BJ (cell line): Measurements from ENCODE around the gene OPRL1. TPM values are rescaled to one million over a fixed set of nuclear protein-coding genes. Genes with fewer than 3 reads are reported as not detected.

Experiments
- CTCF ChIA-PET: fragments of 350-600 bp; formaldehyde crosslinking; extraction: SDS; loops from one replicate; lab custom pipeline; 2021; ENCODE audit warnings: antibody characterized with exemption, inconsistent platforms; lab: Yijun Ruan, JAX
- POLR2A ChIA-PET: fragments of 300-600 bp; sonication (Branson Sonifier 250); formaldehyde crosslinking; extraction: SDS; loops from one replicate; lab custom pipeline; 2021; ENCODE audit warnings: antibody characterized with exemption; lab: Charles Lee
- DNase-seq: peaks from one replicate; pipeline ENCODE4 v3.0.0-alpha.2; 2011; ENCODE audit warnings: low read depth
- H3K27me3 ChIP-seq: 2 replicates; pipeline ENCODE4 v1.6.0; 2011; ENCODE audit warnings: low read length; ENCODE audit not compliant: control insufficient read depth, insufficient read depth
- H3K36me3 ChIP-seq: 2 replicates; pipeline ENCODE4 v1.5.1; 2011; ENCODE audit warnings: low read length; ENCODE audit not compliant: control insufficient read depth, insufficient read depth
- H3K4me3 ChIP-seq: 2 replicates; pipeline ENCODE4 v1.5.1; 2011; ENCODE audit warnings: low read depth, mild to moderate bottlenecking, control low read depth, low read length
- CTCF ChIP-seq: IDR thresholded peaks from 2 replicates; pipeline ENCODE4 v1.5.1; 2011; ENCODE audit warnings: low read depth, mild to moderate bottlenecking, control low read depth, inconsistent platforms, low read length, moderate library complexity; ENCODE audit not compliant: insufficient read depth
- polyA plus RNA-seq: library from polyadenylated mRNA; depleted of rRNA; stranded (reverse); fragments of >200 nt; gene quantifications from 2 replicates; pipeline ENCODE4 v1.2.3, GENCODE V29; 2011

Gene OPRL1
- polyA plus RNA-seq, 1 experiment, result 0.97 TPM

GRCh38 chr20:64033981-64034493 lies 45.8 kb upstream of the OPRL1 start:
- POLR2A ChIA-PET, result no interaction called here
- no peak for DNase-seq

GRCh38 chr20:64035066-64035932 lies 44.6 kb upstream of the OPRL1 start:
- Histone ChIP-seq H3K27me3 (peaks cover 4% of the 10 kb centered on the region; the same call in 1 of the 2 replicates), H3K4me3 (no peak overlapping the region), H3K36me3 (peaks cover 9% of the 10 kb centered on the region)
- ChIA-PET POLR2A (no interaction called here), CTCF (interaction anchor here (2.9 to 4.7 kb wide), 2 partner anchors 22 to 85 kb away, joined by 6 to 35 read pairs; no protein-coding TSS in a partner anchor)
- no peak for DNase-seq
- no peak for TF ChIP-seq CTCF

More at GRCh38 chr20:64033981-64034493, 45.8 kb upstream of the OPRL1 start:
- Histone ChIP-seq H3K4me3 (no peak overlapping the region), H3K36me3 (peaks cover 19% of the 10 kb centered on the region), H3K27me3 (0 out of 2 replicates have a peak, but pooled peaks cover 2% of the 10 kb centered on the region)
- CTCF ChIA-PET, result interaction anchor here (1.6 to 2.9 kb wide), 2 partner anchors 23 to 497 kb away, joined by 4 to 6 read pairs; partner anchors contain the start of gene PTK6
- TF ChIP-seq CTCF, result no peak

- Histone ChIP-seq H3K36me3 (peaks cover 9% of the 10 kb centered on the region), H3K4me3 (no peak within 1 kb of the TSS), H3K27me3 (peaks cover 10% of the 10 kb centered on the region)
- TF ChIP-seq CTCF, result no peak
- ChIA-PET POLR2A (no interaction called here), CTCF (interaction anchor here (2.9 to 4.7 kb wide), 2 partner anchors 22 to 85 kb away, joined by 6 to 35 read pairs; no protein-coding TSS in a partner anchor)
- no peak for DNase-seq
Observed at GRCh38 chr20:64035933-64036345, 43.9 kb upstream of the OPRL1 start, which contains the start of gene C20orf204. Gene C20orf204, plus strand, starts transcription at chr20:64036182. Its CDS starts 142 bp downstream, at chr20:64036324.

GRCh38 chr20:64036346-64037198 lies 43.3 kb upstream of the OPRL1 start:
- Histone ChIP-seq H3K4me3 (no peak overlapping the region), H3K27me3 (peaks cover 15% of the 10 kb centered on the region), H3K36me3 (peaks cover 9% of the 10 kb centered on the region)
- no peak for TF ChIP-seq CTCF
- ChIA-PET CTCF (interaction anchor here (0.7 to 4.7 kb wide), 4 partner anchors 21 to 295 kb away, joined by 4 to 35 read pairs (median 5); no protein-coding TSS in a partner anchor), POLR2A (no interaction called here)
- no peak for DNase-seq
